SH-SY5Y (cell line): ENCODE measurements around the gene GATB.

Experiments used
- GATA2 ChIP-seq: IDR thresholded peaks from 2 replicates; pipeline ENCODE4 v1.6.1; 2011; ENCODE audit warnings: mild to moderate bottlenecking, low read depth, low read length
- GATA3 ChIP-seq: IDR thresholded peaks from 2 replicates; pipeline ENCODE4 v1.6.1; 2011; ENCODE audit warnings: low read depth, mild to moderate bottlenecking, low read length, moderate library complexity

DNA sequence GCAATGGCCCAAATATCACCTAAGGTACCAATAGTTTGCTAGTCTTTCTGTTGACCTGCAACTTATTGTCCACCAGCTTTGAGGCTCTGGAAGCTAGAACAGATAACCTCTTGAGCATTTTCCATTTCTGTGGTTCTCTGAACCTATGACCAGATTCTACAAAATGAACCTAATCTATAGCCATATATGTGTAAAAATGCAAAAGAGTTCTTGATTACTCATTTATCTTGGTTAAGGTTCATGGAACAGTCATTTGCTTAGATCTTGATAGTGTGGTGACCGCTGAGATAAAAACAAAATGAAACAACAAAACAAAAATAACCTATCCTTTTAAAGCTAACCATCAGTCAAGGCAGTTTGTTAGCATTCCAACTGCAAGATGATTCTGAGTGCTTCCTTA is 9.3 kb upstream of the GATB start:
- no peak for TF ChIP-seq GATA2
- TF ChIP-seq GATA3: no peak
